ENCODE data around the gene PDGFC.

Gene PDGFC

GRCh38 chr4:156754832-156755570, 216.6 kb downstream of the PDGFC start:
- DNase-seq (ENCODE audit: low read depth in 2 of 2, low spot score in 1 of 2) = no peak

GRCh38 chr4:156751486-156751885, 220.1 kb downstream of the PDGFC start:
- no peak for DNase-seq (ENCODE audit: low read depth in 2 of 2, low spot score in 1 of 2)

DNA sequence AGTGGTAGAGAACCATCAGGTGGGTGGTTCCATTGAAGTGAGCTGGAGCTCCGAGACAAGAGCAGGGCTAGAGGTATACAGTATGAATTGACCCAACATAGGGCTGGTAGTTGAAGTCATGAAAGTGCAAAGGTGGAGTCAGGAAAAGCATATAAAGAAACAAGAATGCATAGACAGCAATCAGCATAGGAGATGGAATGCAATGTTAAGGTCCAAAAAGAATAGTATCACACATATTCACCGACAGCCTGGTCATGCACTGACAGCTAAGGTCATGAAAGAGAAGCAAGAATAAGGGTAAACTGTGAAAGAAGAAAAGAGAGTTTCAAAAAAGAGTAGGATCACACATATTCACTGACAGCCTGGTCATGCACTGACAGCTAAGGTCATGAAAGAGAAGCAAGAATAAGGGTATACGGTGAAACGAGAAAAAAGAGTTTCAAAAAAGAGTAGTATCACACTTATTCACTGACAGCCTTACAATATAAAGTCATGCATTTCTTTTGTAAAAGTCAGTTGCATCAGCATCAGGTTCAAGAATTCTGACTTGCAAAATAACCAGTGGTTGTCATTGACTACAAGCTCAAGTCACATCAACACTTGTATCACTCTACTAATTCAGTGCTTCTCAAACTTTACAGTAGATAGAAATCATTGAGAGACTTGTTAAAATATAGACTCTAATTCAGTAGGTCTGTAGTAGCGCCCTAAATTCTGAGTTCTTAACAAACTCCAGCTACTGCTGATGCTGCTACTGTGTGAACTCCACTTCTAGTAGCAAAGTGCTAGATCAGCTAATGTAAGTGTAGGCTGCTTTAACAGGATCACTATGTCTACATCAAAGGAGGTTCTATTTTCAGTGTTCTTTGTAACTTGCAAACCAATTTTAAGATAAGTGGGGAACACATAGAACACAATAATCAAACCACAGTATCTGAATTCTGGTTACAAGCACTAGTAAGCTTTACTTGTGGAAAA, 221.9 kb downstream of the PDGFC start:
- no peak for DNase-seq (ENCODE audit: low read depth in 2 of 2, low spot score in 1 of 2)

- DNase-seq (ENCODE audit: low read depth in 2 of 2, low spot score in 1 of 2) = no peak
These were observed 225.5 kb downstream of the PDGFC start for GRCh38 chr4:156746111-156746510.

DNA sequence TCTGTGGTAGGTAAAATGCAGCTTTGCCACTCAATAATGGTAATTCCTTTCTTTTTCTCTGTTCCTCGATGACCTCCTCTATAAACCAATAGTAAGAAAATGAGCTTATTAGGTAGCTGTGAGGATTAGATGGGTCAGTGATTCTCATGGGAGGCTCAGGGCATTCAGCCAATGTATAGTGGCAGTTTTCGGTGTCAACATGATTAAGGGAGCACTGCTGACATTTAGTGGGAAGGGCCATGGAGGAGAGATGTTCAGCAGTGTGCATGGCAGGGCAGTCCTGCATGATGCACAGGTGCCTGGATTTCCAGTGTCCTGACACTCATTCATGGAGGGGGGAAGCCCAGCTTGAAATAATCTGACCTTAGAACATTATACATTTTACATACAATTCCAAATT, 232.8 kb downstream of the PDGFC start:
- no peak for DNase-seq (ENCODE audit: low read depth in 2 of 2, low spot score in 1 of 2)

DNA sequence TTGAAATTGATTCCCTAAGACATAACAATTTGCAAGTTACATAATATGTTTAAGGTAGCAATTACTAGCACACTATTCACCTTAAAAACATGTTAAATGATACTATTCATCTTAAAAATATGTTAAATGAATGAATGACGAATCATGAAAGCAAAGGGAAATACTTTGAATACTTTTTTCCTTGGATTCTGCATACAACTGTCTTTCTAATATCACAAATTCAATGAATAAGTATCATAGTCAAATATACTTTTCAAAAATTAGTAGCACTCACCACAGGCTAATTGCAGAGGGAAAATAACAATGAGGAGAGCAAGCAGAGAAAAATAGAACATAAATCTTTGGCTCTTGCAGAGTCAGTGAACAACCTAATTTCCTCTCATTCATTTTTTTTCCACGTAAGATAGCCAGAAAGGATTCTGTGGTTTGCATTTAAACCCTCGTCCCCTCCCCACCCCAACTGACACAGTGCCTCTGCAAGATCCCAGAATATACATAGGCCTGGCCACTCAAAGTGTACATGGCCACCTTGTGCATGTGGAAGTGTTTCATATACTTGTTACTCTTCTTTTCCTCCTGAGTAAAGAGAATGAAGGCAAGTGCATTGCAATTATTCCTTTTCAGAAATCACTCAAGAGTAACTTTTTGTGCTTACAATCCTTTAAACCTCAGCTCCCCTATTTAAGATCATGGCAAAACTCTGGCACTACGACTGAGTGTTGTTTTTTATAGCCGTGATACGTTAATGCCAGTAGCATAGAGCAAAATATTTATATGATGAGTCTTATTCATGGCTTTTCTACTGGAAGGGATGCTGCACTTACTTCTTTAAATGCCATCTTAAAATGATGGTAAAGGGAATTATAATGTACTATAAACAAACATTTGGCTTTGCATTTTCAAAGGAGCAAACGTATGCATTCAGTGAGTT, 236.4 kb downstream of the PDGFC start:
- no peak for DNase-seq (ENCODE audit: low read depth in 2 of 2, low spot score in 1 of 2)

DNA sequence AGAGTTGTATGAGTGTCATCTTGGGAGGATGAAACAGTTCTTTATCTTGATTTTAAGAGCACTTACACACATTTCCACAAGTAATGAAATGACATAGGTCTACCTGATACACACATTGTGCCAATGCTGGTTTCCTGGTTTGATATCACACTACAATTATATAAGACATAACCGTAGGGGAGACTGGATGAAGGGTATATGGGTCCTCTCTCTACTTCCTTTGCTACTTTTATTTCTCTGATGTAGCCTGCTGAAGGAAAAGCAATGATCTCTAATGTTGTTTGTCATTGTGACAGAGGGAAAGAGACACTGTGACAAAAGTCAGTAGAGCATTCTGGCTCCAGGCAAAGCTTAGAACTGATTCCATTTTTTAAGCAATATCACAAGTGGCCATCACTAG, 238.0 kb downstream of the PDGFC start:
- no peak for DNase-seq (ENCODE audit: low read depth in 2 of 2, low spot score in 1 of 2)

- no peak for DNase-seq (ENCODE audit: low read depth in 2 of 2, low spot score in 1 of 2)
These were observed 239.0 kb downstream of the PDGFC start for GRCh38 chr4:156732634-156733033.

DNA sequence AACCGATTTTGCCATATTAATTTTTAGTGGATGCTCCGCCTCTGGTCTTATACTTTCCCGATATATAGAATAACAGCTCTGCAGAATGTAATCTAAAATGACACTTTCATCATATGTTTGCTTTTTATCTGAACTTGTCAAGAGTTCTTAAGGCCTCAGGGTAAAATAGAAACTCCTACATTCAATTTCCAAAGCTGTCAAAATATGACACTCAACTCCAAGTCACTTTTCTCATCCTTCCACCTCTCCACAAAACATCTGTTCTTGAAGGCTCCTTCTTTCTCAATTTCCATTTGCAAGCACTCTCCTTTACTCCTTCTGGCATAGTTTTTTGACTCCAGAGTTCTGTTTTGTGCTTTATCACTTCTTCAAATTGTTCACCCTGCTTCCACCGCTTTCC, 242.2 kb downstream of the PDGFC start:
- DNase-seq (ENCODE audit: low read depth in 2 of 2, low spot score in 1 of 2) = no peak

GRCh38 chr4:156725257-156725656, 246.3 kb downstream of the PDGFC start:
- DNase-seq (ENCODE audit: low read depth in 2 of 2, low spot score in 1 of 2) = no peak

- no peak for DNase-seq (ENCODE audit: low read depth in 2 of 2, low spot score in 1 of 2)
These were observed 247.5 kb downstream of the PDGFC start for GRCh38 chr4:156723951-156724668.

DNA sequence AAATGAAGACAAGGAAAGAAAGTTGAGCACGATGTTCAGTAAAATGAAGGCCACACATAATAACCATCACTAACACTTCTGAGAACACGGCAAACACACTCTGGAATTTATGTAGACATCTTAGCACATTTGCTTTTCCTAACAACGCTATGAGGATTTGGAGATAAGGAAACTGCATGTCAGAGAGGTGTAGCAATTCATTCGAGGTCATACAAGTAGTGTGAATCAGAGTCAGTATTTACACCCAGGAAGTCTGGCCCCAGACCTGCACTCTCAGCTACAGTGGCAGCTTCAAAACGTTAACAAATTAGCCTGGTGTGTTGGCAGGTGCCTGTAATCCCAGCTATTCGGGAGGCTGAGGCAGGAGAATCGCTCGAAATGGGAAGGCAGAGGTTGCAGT, 253.4 kb downstream of the PDGFC start:
- DNase-seq (ENCODE audit: low read depth in 2 of 2, low spot score in 1 of 2) = no peak

GRCh38 chr4:156711193-156711590, 260.4 kb downstream of the PDGFC start:
- DNase-seq (ENCODE audit: low read depth in 2 of 2, low spot score in 1 of 2) = no peak
